ENCODE results near the gene SYNGR3.
"Not testable (repeated sequence)": the region's sequence is repeated elsewhere in the genome, so short reads cannot be mapped to it uniquely, and the experiment has no call there.

The SYNGR3 gene

DNA sequence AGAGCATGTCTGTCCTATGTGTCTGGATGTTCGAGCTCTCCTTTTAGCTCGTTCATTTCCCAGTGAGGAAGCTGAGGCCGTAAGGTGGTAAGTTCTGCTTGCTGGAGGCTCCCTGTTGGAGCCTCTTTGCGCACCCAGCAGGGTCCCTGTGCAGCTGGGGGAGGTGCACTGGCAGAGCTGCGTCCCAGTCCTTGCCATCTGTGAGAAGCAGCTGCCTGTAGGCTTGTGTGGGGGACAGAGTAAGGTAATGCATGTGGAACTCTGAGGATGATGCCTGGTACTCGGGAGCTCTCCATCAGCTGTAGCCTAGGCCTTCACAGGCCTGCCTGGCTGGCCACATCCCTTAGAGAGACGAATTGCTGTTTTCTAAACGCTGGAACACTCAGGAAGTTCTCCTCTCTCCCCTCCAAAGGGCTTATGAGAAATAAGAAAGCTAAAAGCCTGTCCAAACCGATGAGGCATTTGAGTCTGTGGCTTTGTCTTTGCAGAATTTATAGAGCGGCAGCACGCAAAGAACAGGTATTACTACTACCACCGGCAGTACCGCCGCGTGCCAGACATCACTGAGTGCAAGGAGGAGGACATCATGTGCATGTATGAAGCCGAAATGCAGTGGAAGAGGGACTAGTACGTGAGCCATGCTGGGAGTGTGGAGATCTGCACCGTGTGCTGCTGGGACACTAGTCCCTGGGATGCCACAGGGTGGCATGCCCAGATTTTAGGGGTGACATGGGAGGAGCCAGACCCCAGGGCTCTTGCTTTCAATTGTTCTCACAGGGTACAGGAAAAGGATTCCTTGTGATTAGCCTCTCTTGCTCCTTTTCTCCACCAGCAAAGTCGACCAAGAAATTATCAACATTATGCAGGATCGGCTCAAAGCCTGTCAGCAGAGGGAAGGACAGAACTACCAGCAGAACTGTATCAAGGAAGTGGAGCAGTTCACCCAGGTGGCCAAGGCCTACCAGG is 28.8 kb upstream of the SYNGR3 start:
- peak; percentile 45 for DNase-seq

DNA sequence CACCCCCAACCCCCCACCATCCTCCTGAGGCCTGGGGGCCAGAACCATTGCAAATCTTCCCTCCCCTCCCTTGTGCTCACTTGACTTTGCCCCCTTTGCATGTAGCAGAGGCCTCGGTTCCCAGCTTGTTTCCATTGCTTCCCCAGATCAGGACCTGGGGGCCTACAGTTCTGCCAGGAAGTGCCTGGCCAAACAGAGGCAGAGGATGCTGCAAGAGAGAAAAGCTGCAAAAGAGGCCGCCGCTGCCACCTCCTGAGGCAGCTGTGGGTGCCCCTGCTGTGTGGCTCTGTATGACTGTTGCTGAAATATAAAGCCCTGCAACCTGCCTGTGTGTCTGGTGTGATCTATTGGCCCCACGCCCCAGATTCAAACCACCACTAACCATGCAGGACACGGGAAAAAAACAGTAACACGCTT is 28.1 kb upstream of the SYNGR3 start:
- no peak for DNase-seq

DNA sequence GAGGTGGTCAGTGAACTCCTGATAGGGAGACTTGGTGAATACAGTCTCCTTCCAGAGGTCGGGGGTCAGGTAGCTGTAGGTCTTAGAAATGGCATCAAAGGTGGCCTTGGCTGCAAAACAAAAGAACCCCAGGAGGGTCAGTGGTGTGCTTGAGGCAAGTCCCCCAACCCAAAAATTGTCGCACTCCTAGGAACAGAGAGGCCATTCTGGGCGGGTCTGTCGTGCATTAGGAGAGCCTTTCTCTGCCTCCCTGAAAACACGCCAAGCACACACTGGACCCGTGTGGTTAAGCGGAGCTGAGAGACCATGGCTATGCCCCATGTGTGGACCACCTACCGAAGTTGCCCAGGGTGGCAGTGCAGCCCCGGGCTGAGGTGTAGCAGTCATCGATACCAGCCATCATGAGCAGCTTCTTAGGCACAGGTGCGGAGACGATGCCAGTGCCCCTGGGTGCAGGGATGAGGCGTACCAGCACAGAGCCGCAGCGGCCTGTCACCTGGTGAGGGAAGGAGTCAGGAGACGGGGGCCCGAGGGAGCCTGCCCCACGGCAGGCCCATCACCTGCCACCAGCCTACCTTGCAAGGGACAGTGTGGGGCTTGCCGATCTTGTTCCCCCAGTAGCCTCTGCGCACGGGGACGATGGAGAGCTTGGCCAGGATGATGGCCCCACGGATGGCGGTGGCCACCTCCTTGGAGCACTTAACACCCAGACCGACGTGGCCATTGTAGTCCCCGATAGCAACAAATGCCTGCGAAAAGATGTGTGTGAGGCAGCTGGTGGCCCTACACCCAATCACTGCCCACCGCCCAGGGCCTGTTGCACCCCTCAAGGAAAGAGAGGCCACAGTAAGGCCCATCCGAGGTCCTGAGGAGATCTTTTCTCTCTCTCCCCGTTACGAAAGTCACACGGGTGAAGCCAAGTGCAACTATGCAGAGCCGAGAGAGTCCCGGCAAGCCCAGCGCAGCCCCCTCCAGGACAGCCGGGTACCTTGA is 27.3 kb upstream of the SYNGR3 start:
- DNase-seq, result not testable (repeated sequence)

DNA sequence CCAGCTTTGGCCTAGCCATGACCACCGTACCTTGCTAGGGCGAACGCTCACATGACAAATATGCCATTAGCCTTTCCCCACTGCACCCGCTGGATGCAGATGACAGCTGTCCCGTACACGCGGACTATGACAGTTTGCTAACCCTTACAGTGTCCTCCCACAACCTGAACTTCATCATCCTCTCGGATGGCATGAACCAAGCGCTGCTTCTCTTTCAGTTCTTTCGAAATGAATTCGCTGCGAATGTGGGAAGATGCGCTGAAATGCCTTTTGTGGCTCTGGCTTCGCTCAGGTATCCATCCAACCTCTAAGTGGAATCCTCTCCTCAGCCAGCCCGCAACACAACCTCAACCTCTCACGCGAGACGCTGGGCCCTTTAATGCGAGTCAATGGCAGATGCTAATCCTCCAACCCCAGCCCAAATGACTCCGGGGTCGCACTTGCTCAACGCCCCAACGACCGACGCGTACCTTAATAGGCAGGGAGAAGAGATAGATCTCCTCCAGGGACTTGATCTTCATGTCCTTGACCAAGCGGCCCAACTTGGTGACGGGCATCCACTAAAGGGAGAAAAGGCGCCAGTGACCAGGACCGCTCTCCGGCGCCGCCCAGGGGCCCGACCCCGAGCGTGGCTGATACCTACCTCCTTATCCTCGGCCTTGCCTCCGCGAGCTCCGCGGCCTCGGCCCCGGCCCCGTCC is 25.8 kb upstream of the SYNGR3 start:
- no peak for DNase-seq

DNA sequence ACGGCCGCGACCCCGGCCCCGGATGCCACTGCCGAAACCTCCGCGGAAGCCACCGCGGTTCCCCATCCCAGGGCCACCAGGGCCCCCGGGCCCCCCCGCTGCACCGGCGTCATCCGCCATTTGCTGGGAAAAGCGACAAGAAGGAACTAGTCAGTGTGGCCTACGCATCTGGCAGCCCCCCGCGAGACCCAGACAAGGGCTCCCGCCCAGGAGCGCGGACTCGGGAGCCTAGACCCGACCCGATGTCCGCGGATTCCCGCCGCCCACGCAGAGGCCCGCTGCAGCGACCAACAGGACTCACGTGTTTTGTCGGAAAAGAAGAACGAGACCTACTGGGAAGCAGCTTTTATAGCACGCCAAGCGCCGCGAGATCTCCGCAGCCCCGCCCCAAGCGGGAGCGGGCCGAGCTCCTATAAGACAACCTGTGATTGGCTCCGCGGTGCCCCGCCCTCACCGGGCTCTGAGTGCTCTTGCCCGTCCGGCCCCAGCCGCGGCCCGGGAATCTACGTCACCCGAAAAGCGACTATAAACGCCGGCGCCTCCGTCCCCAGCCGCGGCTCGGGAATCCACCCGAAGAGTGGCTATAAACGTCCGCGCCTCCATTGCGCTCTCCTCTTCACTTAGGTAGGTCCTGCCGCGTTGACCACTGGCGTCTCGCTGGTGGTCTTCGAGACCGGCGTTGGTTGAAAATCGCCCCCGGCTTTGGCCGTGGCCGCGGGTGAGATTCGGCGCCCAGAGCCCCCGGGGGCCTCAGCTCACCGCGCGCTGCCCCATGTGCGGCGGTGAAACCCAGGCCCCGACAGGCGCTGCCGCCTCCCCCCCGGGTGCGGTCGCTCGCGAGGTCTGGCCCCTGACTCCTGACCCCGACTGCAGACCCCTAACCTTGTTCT is 25.0 kb upstream of the SYNGR3 start, which contains the start of gene RPS2:
TSS of gene RPS2 (minus strand) at position 321 of the 890 bp plus-strand sequence. CDS start at position 120, 201 bp downstream.
- peak; percentile 94 for DNase-seq

DNA sequence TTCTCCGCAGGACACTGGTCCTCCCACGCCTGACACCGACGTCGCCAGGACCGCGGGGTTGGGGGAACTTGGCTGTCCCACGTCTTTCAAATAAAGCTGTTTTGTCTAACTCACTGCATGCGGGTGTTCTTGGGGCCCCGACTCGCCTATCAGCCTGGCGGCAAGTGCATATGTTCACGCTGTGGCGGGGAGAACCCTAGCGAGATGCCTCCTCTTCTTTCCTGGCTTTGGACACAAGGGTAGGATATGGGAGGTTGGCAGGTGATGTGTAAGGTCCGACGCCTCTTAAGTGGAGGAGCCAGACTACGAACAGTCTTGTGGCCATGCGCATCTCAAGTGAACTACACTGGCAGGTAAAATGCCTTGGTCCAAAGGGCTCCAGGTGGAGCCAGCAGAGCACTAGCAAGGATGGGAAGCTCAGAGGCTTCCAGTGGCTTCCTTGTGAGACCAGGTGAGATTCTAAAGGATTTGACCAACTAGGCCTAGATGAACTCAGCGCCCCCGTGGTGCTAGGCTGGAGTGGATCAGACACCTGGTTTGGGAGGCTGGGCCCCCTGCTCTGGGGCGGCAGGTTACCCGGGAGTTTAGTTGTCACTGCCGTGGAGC is 24.3 kb upstream of the SYNGR3 start:
- no peak for DNase-seq

DNA sequence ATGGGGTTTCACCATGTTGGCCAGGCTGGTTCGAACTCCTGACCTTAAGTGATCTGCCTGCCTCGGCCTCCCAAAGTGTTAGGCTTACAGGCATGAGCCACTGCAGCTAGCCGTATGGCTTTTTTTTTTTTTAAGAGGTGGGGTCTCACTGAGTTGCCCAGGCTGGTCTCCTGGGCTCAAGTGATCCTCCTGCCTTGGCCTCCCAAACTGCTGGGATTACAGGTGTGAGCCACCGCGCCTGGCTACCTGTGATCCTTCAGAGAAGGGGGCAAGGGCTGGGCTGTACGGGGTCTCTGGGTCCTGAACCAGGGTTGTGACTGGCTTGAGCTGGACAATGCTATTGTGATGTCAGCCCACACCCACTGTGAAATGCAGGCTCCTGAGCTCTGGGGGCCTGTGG is 23.3 kb upstream of the SYNGR3 start, which contains the start of gene RNF151:
TSS of gene RNF151 (plus strand) at position 397 of the 400 bp plus-strand sequence. CDS start 26 bp downstream, outside the sequence.
- DNase-seq, result no peak

DNA sequence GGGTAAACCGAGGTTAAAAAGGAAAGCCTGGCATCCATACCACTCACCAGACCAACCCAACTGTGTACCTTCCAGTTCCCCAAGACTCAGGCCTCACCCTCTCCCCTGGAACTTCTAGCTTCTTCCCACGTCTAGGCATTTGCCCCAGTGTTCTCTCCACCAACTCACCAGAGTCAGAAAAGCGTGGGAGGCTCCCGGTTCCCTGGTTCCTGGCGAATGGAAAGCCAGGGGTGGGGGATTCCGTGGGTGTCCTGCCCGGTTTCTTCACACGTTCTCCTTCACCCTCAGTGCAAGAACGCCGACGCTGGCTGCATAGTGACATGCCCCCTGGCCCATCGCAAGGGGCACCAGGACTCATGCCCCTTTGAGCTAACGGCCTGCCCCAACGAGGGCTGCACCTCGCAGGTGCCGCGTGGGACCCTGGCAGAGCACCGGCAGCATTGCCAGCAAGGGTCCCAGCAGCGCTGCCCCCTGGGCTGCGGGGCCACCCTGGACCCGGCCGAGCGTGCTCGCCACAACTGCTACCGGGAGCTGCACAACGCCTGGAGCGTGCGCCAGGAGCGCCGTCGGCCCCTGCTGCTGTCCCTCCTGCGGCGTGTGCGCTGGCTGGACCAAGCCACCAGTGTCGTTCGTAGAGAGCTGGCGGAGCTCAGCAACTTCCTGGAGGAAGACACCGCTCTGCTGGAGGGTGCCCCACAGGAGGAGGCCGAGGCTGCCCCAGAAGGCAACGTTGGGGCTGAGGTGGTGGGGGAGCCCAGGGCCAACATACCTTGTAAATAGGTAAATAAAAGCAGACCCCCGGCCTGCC is 21.4 kb upstream of the SYNGR3 start:
- no peak for DNase-seq

DNA sequence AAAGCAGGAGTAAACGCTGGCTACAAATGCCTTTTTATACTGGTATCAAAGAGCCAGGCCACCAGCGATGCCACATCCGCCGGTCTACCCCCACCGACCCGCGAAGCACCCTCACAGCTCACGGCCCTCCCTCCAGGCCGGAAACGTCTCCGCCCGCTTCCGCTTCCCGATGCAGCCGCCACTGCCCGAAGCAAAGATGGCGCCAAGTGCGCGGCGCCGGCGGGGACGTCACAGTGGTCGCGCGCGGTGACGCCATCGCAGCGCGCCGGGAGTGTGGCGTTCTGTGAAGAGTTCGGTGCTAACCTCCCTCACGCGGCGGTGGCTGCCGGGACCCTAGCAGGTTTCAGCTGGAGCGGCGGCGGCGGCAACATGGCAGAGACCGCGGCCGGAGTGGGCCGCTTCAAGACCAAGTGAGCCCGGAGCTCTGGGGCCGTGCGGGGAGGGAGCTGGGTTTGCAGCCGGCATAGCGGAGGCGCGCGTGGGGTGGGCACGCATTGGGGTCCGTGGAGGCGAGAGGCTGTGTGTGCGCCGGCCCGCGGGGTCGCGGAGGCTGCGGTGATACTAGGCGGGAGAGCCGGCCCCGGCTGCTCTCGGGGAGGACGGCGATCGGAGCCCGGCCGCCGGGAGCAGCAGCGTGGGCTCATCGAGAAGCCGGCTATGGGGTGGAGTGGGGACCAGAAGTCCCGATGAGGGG is 17.8 kb upstream of the SYNGR3 start, which contains the start of gene TBL3:
TSS of gene TBL3 (plus strand) at position 258 of the 694 bp plus-strand sequence. CDS start at position 370, 112 bp downstream.
- DNase-seq, result peak; percentile 80

DNA sequence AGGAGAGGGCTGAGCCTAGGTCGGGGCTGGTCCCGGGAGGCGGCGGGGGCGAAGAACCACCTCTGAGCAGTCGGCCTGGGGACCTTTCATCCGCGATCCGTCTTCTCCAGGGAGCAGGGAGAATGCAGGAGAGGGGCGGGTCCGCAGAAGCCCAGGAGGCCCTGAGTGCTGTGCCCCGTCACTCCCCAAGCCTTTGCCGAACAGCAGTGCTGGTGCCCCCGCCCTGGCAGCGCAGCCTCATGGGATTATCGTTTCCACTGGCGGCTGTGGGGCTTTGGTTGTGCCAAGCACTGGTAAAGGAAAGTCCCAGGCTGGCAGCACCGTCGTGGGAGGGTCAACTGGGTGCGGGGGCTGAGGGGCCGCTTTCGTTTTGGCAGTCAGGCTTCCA is 17.3 kb upstream of the SYNGR3 start:
- no peak for DNase-seq

DNA sequence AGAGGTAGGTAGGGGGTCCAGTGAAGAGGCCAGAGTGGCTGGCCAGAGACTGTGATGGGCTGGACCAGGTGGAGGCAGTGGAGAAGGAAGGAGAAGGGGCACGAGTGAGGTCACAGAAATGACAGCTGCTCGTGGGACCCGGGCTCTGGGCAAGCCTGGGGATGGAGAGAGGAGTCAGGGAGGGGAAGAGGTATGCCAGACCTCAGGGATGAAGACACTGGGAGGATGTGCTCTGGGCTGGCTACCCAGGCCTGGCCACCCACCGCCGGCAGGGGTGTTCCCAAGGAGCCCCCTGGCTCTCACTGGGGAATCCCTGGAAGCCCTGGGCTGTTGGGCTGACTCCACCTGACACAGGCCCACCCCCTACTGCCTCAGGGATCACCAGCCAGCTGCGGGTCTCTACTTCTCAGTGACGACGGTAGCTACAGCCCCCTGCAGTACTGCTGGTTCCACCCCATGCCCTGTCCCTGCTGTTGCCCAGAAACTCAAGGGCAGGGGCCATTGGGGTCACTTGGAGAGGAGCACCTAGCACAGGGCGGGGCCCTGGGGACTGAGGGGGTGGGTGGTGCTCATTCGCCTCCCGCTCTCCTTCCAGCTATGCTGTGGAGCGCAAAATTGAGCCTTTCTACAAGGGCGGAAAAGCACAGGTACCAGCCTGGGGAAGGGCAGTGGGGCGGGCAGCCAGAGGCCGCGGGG is 16.2 kb upstream of the SYNGR3 start:
- no peak for DNase-seq

DNA sequence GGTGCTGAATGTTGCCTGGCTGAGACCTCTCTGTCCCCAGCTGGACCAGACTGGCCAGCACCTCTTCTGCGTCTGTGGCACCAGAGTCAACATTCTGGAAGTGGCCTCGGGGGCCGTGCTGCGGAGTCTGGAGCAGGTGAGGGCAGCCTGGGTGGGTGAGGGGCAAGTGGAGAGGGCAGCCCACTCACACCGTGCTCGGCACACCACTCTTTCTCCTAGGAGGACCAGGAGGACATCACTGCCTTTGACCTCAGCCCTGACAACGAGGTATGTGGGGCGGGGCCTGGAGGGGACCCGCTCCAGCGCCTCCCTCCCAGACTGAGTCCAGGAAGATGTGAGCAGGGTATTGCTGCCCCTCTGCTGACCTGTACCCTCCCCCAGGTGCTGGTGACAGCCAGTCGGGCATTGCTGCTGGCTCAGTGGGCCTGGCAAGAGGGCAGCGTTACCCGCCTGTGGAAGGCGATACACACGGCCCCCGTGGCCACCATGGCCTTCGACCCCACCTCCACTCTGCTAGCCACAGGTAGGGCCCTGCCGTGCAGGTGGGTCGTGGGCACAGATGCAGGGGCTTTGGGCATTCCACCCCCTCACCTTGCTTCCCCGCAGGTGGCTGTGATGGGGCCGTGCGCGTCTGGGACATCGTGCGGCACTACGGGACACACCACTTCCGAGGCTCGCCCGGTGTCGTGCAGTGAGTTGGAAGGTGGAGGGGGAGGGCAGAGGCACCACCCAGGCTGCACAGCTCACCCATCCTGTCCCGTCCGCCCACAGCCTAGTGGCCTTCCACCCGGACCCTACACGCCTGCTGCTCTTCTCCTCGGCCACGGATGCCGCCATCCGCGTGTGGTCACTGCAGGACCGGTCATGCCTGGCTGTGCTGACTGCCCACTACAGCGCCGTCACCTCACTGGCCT is 15.4 kb upstream of the SYNGR3 start:
- no peak for DNase-seq

DNA sequence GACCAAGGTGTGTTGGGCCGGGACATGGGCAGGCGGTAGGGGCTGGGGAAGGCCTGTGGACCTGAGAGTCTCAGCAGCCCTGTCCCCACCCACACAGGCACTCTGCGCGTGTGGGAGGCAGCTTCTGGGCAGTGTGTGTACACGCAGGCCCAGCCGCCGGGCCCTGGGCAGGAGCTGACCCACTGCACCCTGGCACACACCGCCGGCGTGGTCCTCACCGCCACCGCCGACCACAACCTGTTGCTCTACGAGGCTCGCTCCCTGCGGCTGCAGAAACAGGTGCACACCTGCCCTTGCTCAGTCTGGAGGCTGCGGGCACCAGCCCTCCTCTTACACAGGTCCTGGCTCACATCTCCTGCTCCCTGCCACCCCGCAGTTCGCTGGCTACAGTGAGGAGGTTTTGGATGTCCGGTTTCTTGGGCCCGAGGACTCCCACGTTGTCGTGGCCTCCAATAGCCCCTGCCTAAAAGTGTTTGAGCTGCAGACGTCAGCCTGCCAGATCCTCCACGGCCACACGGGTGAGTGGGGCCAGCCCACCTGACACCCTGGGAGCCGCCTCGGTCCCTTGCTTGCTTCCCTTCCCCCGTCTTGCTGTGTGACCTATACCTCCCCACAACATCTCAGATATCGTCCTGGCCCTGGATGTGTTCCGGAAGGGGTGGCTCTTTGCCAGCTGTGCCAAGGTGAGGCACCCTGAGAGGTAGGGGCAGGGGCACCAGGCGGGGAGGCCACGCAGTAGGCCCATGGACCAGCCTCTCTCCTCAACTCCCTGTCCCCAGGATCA is 14.1 kb upstream of the SYNGR3 start:
- no peak for DNase-seq

DNA sequence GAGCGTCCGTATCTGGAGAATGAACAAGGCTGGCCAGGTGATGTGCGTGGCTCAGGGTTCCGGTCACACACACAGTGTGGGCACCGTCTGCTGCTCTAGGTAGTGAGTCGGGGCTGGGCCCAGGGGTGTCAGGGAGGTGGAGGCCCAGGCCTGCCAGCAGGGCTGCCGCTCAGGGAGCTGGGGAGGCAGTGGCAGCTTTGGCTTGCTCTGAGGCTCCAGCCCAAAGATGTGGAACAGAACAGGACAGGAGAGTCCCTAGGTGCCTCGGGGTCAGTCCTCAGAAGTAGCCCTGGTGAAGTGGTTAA is 13.6 kb upstream of the SYNGR3 start:
- DNase-seq, result no peak

DNA sequence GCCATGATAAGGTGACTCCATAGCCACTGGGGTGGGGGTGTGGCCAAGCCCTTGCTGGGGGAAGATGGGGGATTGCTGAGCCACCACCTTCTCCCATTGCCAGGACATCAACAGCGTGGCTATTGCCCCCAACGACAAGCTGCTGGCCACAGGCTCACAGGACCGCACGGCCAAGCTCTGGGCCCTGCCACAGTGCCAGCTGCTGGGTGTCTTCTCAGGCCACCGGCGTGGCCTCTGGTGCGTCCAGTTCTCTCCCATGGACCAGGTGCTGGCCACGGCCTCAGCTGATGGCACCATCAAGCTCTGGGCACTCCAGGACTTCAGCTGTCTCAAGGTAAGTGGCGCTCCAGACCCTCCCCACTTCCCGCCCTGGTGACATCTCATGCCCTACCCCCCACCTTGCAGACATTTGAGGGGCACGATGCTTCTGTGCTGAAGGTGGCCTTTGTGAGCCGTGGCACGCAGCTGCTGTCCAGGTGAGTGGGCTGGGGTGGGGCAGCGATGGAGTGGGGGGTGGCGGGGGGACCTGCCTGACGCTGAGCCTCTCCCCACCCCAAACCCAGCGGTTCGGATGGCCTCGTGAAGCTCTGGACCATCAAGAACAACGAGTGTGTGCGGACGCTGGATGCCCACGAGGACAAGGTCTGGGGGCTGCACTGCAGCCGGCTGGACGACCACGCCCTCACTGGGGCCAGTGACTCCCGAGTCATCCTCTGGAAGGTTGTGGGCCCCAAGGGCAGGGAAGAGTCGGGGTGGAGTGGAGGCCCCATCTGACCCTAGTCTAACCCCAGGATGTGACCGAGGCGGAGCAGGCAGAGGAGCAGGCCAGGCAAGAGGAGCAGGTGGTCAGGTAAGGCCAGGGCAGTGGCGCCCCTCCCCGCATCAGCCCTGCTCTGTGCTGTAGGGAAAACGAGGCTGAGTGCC is 12.6 kb upstream of the SYNGR3 start:
- DNase-seq, result no peak

DNA sequence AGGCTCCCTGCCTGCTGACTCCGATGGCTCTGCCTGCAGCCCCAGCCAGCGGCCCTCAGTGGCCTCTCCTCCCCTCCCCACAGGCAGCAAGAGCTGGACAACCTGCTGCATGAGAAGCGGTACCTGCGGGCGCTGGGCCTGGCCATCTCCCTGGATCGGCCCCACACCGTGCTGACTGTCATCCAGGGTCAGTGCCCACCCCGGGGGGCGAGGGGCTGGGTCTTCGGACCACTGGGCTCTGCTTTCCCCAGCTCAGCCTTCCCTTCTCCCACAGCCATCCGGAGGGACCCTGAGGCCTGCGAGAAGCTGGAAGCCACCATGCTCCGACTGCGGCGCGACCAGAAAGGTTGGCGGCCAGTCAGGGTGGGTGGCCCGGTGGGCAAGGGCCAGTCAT is 11.9 kb upstream of the SYNGR3 start:
- no peak for DNase-seq
